OCI-LY7 (cell line): ENCODE results near the gene NPNT. TPM values are rescaled to one million over a fixed set of nuclear protein-coding genes. Genes with fewer than 3 reads are reported as not detected.

ENCODE experiments used
- BruUV-seq: library from RNA; stranded (reverse); fragments of 400-500 nt; replicated peaks from 2 replicates; lab custom pipeline; 2021; lab: Mats Ljungman, UMichigan
- CTCF ChIA-PET: fragments of 300-600 bp; sonication (Branson Sonifier 250); formaldehyde crosslinking; loops from one replicate; lab custom pipeline; 2022; ENCODE audit warnings: antibody characterized with exemption; ENCODE audit not compliant: unreplicated experiment; lab: Charles Lee
- POLR2A ChIA-PET: fragments of 300-600 bp; sonication (Branson Sonifier 250); formaldehyde crosslinking; loops from one replicate; lab custom pipeline; 2022; ENCODE audit warnings: antibody characterized with exemption; lab: Charles Lee
- DNase-seq: peaks from one replicate; pipeline ENCODE4 v3.0.0-alpha.2; 2015; ENCODE audit warnings: low spot score
- H2AFZ ChIP-seq: fragments of 200-600 bp; sonication (generic), shearing (Covaris generic); 2 replicates; pipeline ENCODE4 v1.6.1; 2014; ENCODE audit warnings: mild to moderate bottlenecking, antibody characterized with exemption, low read length, moderate library complexity
- H3K27ac ChIP-seq: fragments of 200-600 bp; sonication (generic); 2 replicates; pipeline ENCODE4 v1.5.1; 2014; ENCODE audit warnings: mixed run types, low read depth, mild to moderate bottlenecking, moderate library complexity, low read length, inconsistent platforms; ENCODE audit not compliant: poor library complexity, severe bottlenecking
- H3K36me3 ChIP-seq: fragments of 200-600 bp; sonication (generic); 2 replicates; pipeline ENCODE4 v1.6.1; 2014; ENCODE audit warnings: mild to moderate bottlenecking, antibody characterized with exemption, low read length, moderate library complexity, mixed read lengths; ENCODE audit not compliant: insufficient read depth
- H3K4me1 ChIP-seq: fragments of 200-600 bp; sonication (generic); 2 replicates; pipeline ENCODE4 v1.5.1; 2014; ENCODE audit warnings: mild to moderate bottlenecking, low read length; ENCODE audit not compliant: insufficient read depth, poor library complexity, severe bottlenecking
- H3K4me2 ChIP-seq: fragments of 200-600 bp; sonication (generic); 2 replicates; pipeline ENCODE4 v1.6.1; 2014; ENCODE audit warnings: mild to moderate bottlenecking, low read length
- H3K4me3 ChIP-seq: fragments of 200-600 bp; sonication (generic); 2 replicates; pipeline ENCODE4 v1.5.1; 2014; ENCODE audit warnings: mild to moderate bottlenecking, low read depth, low read length; ENCODE audit not compliant: poor library complexity, severe bottlenecking
- H3K79me2 ChIP-seq: fragments of 200-600 bp; sonication (generic); 2 replicates; pipeline ENCODE4 v1.6.1; 2016; ENCODE audit warnings: low read depth, mild to moderate bottlenecking, low read length, moderate library complexity, mixed read lengths; ENCODE audit not compliant: insufficient read depth
- H3K9me2 ChIP-seq: fragments of 200-600 bp; sonication (generic); 2 replicates; pipeline ENCODE4 v1.6.1; 2016; ENCODE audit warnings: mild to moderate bottlenecking, low read length, mixed read lengths; ENCODE audit not compliant: insufficient read depth
- H3K9me3 ChIP-seq: fragments of 200-600 bp; sonication (generic); 2 replicates; pipeline ENCODE4 v1.6.1; 2014; ENCODE audit warnings: mild to moderate bottlenecking, mixed run types, low read length, mixed read lengths
- H4K20me1 ChIP-seq: fragments of 200-600 bp; sonication (generic); 2 replicates; pipeline ENCODE4 v1.6.1; 2014; ENCODE audit warnings: mild to moderate bottlenecking, antibody characterized with exemption, low read length, moderate library complexity, mixed read lengths; ENCODE audit not compliant: insufficient read depth
- CTCF ChIP-seq: fragments of 200-600 bp; sonication (generic); conservative IDR thresholded peaks from 2 replicates; pipeline ENCODE4 v1.5.1; 2014; ENCODE audit warnings: mild to moderate bottlenecking, antibody characterized with exemption, low read length, moderate library complexity, mixed read lengths
- EZH2phosphoT487 ChIP-seq: fragments of 200-600 bp; sonication (generic); IDR thresholded peaks from 2 replicates; pipeline ENCODE4 v1.6.1; 2018; ENCODE audit warnings: low read depth, borderline replicate concordance, mild to moderate bottlenecking, mixed run types, antibody characterized with exemption, low read length, moderate library complexity, mixed read lengths
- intact Hi-C: fragments of 100-400 bp; cut with micrococcal nuclease; formaldehyde crosslinking; loops from one replicate; pipeline ENCODE4 v1.10.0; 2022; ENCODE audit not compliant: unreplicated experiment
- total RNA-seq, 2 experiments: library from RNA; depleted of rRNA in 1 of 2; stranded (reverse); fragments of >200 nt in 1 of 2; shearing (Covaris generic) in 1 of 2; gene quantifications; 2 replicates each; pipeline ENCODE4 v1.2.3, GENCODE V29; 2014 to 2022

The NPNT gene
- total RNA-seq, 2 experiments from 2014 or later = not detected

GRCh38 chr4:105998171-105999063, 103.1 kb downstream of the NPNT start:
- Histone ChIP-seq H3K4me1 (no peaks in the 10 kb centered on the region), H4K20me1 (no peaks in the 10 kb centered on the region), H3K4me2 (no peak overlapping the region), H3K79me2 (no peaks in the 10 kb centered on the region), H3K4me3 (no peak overlapping the region), H3K36me3 (no peaks in the 10 kb centered on the region), H2AFZ (no peak overlapping the region), H3K27ac (no peak overlapping the region), H3K9me2 (no peaks in the 10 kb centered on the region), H3K9me3 (no peaks in the 10 kb centered on the region)
- no peak for TF ChIP-seq CTCF
- no peak for TF ChIP-seq EZH2phosphoT487
- intact Hi-C loops = no loop called here
- ChIA-PET CTCF (no interaction called here), POLR2A (interaction anchor here (0.8 kb wide), 1 partner anchor 8 kb away, joined by 4 read pairs; no protein-coding TSS in a partner anchor)
- DNase-seq = no peak
- BruUV-seq = no TSS peak

- no TSS peak for BruUV-seq
- POLR2A ChIA-PET = no interaction called here
- no peaks in the 10 kb centered on the region for H4K20me1 ChIP-seq
- H3K4me1 ChIP-seq = no peaks in the 10 kb centered on the region
- no peaks in the 10 kb centered on the region for H3K9me2 ChIP-seq
- H3K4me3 ChIP-seq = no peak overlapping the region
- H3K9me3 ChIP-seq = no peaks in the 10 kb centered on the region
- intact Hi-C loops = no loop called here
- no peaks in the 10 kb centered on the region for H3K36me3 ChIP-seq
- H3K79me2 ChIP-seq = no peaks in the 10 kb centered on the region
- TF ChIP-seq CTCF (no peak), EZH2phosphoT487 (no peak)
- H2AFZ ChIP-seq = no peak overlapping the region
- CTCF ChIA-PET = no interaction called here
- no peak overlapping the region for H3K4me2 ChIP-seq
- H3K27ac ChIP-seq = no peak overlapping the region
- DNase-seq = no peak
These were observed 107.7 kb downstream of the NPNT start for GRCh38 chr4:106002994-106003393.

GRCh38 chr4:106010761-106011160, 115.5 kb downstream of the NPNT start:
- no peaks in the 10 kb centered on the region for H3K4me1 ChIP-seq
- no peak overlapping the region for H3K4me2 ChIP-seq
- no peaks in the 10 kb centered on the region for H3K9me3 ChIP-seq
- intact Hi-C loops = no loop called here
- no peaks in the 10 kb centered on the region for H3K9me2 ChIP-seq
- H3K36me3 ChIP-seq = no peaks in the 10 kb centered on the region
- no peak for DNase-seq
- ChIA-PET CTCF (no interaction called here), POLR2A (interaction anchor here (0.7 to 1.0 kb wide), 2 partner anchors 9 to 22 kb away, joined by 3 read pairs; no protein-coding TSS in a partner anchor)
- no peaks in the 10 kb centered on the region for H4K20me1 ChIP-seq
- no peak overlapping the region for H2AFZ ChIP-seq
- H3K4me3 ChIP-seq = no peak overlapping the region
- BruUV-seq = no TSS peak
- H3K27ac ChIP-seq = no peak overlapping the region
- H3K79me2 ChIP-seq = no peaks in the 10 kb centered on the region
- TF ChIP-seq CTCF (no peak), EZH2phosphoT487 (no peak)
